NCI-H774 (cell line): Measurements from ENCODE around the gene IL1R2.

ENCODE experiments used
- DNase-seq: peaks from one replicate; lab custom pipeline; 2025; lab: John Stamatoyannopoulos, UW

IL1R2 gene

GRCh38 chr2:101975171-101975870, 16.4 kb upstream of the IL1R2 start:
- no peak for DNase-seq

- DNase-seq, result no peak
Measured at GRCh38 chr2:101976891-101977290, 14.9 kb upstream of the IL1R2 start.

GRCh38 chr2:101980368-101980767, 11.4 kb upstream of the IL1R2 start:
- DNase-seq, result no peak

GRCh38 chr2:101981066-101981465, 10.7 kb upstream of the IL1R2 start:
- no peak for DNase-seq

GRCh38 chr2:101981504-101981903, 10.3 kb upstream of the IL1R2 start:
- DNase-seq, result no peak

GRCh38 chr2:101982495-101983029, 9.2 kb upstream of the IL1R2 start:
- DNase-seq, result no peak

GRCh38 chr2:101983486-101983885, 8.3 kb upstream of the IL1R2 start:
- no peak for DNase-seq

GRCh38 chr2:101983928-101984327, 7.8 kb upstream of the IL1R2 start:
- no peak for DNase-seq

GRCh38 chr2:101984656-101985055, 7.1 kb upstream of the IL1R2 start:
- no peak for DNase-seq

GRCh38 chr2:101985101-101985792, 6.5 kb upstream of the IL1R2 start:
- DNase-seq, result no peak

- no peak for DNase-seq
Measured at GRCh38 chr2:101985793-101986164, 6.0 kb upstream of the IL1R2 start.

- DNase-seq, result no peak
Measured at GRCh38 chr2:101986376-101986775, 5.4 kb upstream of the IL1R2 start.

GRCh38 chr2:101986804-101987740, 4.7 kb upstream of the IL1R2 start:
- DNase-seq, result no peak

GRCh38 chr2:101987832-101988231, 3.9 kb upstream of the IL1R2 start:
- DNase-seq, result no peak

GRCh38 chr2:101988541-101988940, 3.2 kb upstream of the IL1R2 start:
- DNase-seq, result no peak

- no peak for DNase-seq
Measured at GRCh38 chr2:101989740-101990460, 1.9 kb upstream of the IL1R2 start.

GRCh38 chr2:101993772-101994171, 2.0 kb downstream of the IL1R2 start:
- no peak for DNase-seq

- no peak for DNase-seq
Measured at GRCh38 chr2:101995019-101995418, 3.3 kb downstream of the IL1R2 start.

GRCh38 chr2:101995804-101996203, 4.0 kb downstream of the IL1R2 start:
- DNase-seq, result no peak

GRCh38 chr2:101998556-101998895, 6.8 kb downstream of the IL1R2 start:
- no peak for DNase-seq

- no peak for DNase-seq
Measured at GRCh38 chr2:101998896-101999789, 7.4 kb downstream of the IL1R2 start.
